Stimulated activated CD8-positive, alpha-beta memory T cell treated with anti-CD3 and anti-CD28 coated beads, Interleukin-15, amount 100 ng/mL, for 48 hours (primary cell): Measurements from ENCODE around the gene AGFG2.
"Not testable (repeated sequence)": the region's sequence is repeated elsewhere in the genome, so short reads cannot be mapped to it uniquely, and the experiment has no call there.

Source experiments
- DNase-seq, 2 donors: peaks; one replicate each; pipeline ENCODE4 v3.0.0-alpha.2; 2020; ENCODE audit warnings: low read depth in 2 of 2

The AGFG2 gene, protein sequence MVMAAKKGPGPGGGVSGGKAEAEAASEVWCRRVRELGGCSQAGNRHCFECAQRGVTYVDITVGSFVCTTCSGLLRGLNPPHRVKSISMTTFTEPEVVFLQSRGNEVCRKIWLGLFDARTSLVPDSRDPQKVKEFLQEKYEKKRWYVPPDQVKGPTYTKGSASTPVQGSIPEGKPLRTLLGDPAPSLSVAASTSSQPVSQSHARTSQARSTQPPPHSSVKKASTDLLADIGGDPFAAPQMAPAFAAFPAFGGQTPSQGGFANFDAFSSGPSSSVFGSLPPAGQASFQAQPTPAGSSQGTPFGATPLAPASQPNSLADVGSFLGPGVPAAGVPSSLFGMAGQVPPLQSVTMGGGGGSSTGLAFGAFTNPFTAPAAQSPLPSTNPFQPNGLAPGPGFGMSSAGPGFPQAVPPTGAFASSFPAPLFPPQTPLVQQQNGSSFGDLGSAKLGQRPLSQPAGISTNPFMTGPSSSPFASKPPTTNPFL

DNA sequence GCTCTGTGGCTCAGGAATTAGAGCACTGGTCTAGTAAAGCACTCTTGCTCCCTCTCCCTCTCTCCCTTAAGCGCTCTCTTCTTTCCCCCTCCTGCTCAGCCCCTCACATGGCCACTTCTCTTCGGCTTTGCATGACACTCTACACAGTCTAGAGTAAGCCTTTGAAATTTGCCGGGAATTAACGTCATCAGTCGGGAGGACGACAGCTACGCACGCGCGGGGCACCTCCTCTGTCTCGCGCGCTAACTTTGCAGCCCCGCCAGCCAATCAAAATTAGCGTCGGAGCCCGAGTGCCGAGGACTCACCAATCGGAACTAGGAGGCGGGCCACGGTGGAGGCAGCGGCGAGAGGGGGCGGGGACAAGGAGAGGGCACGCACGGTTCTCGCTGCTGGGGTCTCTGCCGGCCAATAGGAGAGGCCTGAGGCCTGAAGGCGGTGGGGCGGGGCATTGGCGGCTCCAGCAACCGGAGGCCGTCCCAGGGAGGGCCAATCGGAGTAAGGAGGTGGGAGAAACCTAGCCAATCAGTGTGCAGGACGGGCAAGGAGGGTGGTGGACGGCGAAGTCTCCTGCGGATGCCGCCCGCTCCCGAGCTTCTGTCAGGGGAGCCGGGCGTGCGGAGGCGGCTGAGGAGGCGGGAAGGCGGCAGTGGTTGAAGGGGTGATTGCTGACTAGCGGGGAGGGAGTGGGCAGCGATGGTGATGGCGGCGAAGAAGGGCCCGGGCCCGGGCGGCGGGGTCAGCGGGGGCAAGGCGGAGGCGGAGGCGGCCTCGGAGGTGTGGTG lies at the start of gene AGFG2:
Gene AGFG2, plus strand, starts transcription at position 550 of the 782 bp plus-strand sequence. Its CDS starts 144 bp downstream, at position 694.
- DNase-seq: peak; percentile 100

DNA sequence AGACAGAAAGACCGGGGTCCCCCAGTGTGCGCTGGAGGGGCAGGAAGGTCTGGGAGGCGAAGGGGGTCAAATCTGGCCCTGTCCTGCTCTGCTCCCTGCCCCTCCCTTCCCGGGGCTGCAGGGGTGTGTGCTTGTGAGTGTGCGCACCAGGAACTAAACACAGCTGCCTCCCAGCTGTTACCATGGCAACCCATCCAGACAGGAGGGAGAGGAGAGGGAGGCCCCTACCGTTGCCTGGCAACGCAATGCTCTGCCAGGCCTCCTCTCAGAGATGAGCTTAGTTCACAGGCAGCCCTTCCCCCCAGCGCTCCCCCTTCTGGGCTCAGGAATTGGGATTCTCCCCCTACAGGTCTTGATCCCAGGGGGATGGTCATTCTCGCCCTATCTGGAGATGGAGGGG lies 49.2 kb upstream of the AGFG2 start:
- peak in 1 of 2 donors; percentile 27 for DNase-seq

DNA sequence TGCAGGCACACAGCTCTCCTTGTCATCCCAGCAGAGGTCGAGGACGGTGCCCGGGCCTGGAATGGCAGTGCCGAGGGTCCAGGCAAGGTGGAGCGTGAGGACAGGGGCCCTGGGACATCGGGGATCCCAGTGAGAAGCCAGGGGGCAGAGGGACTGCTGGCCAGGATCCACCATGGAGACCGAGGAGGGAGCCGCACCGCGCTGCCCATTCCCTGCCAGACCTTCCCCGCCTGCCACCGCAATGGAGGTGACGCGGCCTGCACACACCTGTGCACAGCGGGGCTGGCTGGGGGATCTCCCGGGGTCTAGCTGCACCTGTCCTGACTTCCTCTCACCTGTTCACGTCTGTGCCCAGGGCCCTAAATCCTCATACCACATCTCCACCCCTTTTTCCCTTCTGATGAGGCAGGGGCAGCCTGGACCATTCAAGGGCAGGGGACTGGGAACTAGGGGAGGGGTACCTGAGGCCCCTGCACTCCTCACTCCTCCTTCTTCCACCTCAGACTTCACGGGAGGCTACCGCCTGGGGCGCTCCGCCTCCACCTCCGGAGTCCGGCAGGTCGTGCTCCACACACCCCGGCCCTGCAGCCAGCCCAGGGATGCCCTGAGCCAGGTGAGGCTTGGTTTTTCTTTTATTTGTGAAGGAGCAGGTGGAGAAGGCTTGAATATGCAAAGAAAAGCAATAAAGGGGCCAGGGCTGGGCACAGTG lies 48.4 kb upstream of the AGFG2 start:
- no peak for DNase-seq

DNA sequence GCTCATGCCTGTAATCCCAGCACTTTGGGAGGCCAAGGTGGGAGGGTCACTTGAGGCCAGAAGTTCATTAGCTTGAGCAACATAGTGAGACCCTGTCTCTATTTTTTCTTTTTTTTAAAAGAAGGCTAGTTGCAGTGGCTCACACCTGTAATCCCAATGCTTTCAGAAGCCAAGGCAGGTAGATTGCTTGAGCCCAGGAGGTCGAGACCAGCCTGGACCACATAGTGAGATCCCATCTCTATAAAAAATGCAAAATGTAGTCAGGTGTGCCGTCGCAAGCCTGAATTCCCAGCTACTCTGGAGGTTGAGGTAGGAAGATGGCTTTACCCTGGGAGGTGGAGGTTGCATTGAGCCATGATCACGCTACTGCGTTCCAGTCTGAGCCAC lies 47.8 kb upstream of the AGFG2 start:
- DNase-seq: no peak

DNA sequence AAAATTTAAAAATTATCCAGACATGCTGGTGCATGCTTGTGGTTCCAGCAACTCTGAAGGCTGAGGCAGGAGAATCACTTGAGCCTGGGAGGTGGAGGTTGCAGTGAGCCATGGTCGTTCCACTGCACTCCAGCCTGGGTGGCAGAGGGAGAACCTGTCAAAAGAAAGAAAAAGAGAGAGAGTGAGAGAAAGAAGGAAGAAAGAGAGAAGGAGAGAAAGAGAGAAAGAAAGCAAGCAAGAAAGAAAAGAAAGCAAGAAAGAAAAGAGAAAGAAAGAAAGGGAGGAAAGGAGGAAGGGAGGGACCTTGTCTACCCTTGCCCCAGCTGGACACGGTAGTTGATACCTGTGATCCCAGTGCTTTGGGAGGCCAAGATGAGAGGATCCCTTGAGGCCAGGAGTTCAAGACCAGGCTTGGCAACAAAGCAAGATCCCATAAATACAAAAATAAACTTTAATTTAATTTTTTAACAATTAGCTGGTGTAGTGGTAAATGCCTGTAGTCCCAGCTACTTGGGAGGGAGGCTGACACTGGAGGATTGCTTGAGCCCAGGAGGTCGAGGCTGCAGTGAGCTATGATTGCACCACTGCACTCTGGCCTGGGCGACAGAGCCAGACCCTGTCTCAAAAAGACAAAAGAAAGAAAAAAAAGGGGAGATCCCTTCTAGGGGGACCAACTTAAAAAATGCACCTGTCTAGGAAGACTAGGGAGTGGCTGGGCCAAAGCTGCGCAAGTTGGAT lies 46.1 kb upstream of the AGFG2 start:
- DNase-seq: no peak

DNA sequence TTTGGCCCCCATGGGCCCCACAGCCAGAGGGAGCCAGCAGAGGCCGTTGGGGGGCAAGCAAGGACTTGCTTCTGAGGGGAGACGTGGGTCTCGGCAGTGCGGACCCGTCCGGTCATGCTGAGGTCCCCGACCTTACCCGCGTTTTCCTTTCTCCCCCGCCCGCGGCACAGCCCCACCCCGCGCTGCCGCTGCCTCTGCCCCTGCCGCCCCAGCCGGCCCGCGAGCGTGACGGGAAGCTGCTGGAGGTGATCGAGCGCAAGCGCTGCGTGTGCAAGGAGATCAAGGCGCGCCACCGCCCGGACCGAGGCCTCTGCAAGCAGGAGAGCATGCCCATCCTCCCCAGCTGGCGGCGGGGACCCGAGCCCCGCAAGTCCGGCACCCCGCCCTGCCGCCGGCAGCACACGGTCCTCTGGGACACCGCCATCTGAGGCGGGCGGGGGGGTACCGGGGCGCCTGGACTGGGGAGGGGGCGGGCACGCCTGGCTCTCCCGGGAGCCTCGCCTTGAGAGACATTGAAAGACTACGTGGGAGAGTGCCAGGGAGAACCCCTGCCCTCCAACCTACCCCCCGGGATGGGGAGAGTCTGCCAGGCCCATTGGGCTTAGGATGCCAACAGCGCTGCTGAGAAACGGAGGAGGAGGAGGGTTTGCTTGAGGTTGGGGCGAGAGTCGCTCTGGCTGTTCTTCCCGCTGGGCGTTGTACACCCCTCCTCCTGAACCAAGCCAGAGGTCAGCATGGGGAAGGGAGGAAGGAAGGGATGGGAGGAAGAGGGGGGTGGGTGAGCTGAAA lies 45.3 kb upstream of the AGFG2 start:
- DNase-seq: peak in 1 of 2 donors; percentile 42

DNA sequence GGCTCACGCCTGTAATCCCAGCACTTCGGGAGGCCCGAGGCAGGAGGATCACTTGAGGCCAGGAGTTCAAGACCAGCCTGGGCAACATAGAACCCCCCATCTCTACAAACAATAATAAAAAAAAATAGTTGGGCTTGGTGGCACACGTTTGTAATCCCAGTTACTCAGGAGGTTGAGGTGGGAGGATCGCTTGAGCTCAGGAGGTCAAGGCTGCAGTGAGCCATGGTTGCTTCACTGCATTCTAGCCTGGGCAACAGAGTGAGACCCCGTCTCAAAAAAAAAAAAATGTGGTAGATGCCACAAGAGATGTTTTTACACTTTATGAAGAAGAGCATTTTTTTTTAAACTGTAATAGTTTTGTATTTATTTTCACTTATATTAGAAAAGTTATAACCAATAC lies 42.5 kb upstream of the AGFG2 start:
- DNase-seq: no peak

DNA sequence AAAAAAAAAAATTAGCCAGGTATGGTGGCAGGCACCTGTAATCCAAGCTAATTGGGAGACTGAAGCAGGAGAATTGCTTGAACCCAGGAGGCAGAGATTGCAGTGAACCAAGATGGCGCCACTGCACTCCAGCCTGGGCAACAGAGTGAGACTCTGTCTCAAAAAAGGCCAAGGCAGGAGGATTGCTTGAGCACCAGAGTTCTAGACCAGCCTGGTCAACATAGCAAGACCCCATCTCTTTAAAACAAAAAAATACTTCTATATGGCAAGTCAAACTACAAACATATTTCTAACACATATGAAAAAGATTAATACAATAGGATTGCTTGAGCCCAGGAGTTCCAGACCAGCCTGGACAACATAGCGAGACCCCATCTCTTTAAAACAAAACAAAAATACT lies 38.3 kb upstream of the AGFG2 start:
- DNase-seq: not testable (repeated sequence)

DNA sequence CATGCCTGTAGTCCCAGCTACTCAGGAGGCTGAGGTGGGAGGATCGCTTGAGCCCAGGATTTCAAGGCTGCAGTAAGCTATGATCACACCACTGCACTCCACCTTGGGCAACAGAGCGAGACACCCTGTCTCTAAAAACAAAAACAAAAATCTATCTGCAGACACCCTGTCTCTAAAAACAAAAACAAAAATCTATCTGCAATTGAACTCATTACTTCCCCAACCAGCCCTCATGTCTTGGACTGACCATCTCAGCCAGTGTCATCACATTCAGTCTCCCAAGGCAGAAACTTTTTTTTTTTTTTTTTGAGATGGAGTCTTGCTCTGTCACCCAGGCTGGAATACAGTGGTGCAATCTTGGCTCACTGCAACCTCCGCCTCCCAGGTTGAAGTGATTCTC lies 35.0 kb upstream of the AGFG2 start:
- not testable (repeated sequence) for DNase-seq

DNA sequence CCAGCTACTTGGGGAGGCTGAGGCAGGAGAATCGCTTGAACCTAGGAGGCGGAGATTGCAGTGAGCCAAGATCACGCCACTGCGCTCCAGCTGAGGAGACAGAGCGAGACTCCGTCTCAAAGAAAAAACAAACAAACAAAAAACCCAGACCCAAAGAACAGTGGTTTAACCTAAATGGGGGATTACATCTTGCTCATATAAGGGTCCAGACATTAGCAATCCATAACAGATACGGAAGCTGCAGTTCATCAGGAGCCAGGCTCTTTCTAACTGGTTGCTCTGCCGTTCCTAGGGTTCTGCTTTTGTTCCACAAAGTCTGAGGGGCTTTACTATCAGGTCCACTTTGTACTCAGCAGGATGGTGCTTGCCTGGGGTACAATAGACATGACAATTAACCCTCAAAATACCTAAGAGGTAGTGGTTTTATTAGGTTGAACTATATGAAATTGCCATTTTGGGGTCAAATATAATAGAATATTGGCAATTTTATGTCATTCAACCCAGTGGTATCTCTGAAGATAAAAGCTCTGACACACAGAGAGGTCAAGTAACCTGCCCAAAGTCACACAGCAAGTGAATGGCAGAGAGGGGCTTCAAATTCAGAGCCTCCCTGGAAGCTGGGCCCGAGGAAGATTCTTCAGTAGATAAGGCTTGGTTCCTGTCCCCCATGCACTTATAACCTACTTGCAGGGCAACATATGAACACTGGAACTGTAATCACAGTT lies 34.0 kb upstream of the AGFG2 start:
- DNase-seq: no peak

DNA sequence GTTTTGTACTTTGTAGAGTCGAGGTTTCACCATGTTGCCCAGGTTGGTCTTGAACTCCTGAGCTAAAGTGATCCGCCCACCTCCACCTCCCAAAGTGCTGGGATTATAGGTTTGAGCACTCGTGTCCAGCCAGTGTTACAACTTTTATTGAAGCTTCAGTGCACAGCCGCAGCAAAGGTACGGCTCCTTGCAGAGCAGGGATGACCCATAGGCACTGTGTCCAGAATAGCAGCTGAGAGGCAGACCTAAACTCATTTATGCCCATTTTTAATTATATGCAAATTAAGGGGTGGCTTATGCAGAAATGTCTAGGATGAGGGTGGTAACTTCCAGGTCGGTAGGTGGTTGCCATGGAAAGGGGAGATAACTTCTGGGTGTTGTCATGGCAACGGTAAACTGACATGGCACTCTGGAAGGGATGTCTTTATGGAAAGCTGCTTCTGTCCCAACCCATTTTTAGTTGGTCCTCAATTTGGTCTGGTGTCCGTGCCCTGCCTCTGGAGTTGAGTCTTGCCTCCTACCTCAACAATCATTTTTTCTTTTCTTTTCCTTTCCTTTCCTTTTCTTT lies 32.6 kb upstream of the AGFG2 start:
- no peak for DNase-seq

DNA sequence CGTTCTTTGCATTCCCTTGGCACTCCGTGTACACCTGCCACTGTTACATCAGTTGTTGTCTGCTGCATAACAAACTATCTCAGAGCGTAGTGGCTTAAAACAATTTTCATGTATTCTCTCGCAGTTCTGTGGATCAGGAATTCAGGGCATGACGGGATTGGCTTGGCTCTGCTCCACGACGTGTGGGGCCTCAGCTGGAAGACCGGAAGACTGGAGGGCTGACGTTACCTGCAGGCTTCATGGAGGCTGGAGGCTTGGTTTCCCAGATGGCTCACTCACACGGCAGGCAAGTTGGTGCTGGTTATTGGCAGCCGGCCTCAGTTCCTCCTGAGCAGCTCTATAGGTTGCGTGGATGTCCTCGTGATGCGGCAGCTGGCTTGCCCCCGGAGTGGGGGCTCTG lies 29.8 kb upstream of the AGFG2 start:
- DNase-seq: no peak

DNA sequence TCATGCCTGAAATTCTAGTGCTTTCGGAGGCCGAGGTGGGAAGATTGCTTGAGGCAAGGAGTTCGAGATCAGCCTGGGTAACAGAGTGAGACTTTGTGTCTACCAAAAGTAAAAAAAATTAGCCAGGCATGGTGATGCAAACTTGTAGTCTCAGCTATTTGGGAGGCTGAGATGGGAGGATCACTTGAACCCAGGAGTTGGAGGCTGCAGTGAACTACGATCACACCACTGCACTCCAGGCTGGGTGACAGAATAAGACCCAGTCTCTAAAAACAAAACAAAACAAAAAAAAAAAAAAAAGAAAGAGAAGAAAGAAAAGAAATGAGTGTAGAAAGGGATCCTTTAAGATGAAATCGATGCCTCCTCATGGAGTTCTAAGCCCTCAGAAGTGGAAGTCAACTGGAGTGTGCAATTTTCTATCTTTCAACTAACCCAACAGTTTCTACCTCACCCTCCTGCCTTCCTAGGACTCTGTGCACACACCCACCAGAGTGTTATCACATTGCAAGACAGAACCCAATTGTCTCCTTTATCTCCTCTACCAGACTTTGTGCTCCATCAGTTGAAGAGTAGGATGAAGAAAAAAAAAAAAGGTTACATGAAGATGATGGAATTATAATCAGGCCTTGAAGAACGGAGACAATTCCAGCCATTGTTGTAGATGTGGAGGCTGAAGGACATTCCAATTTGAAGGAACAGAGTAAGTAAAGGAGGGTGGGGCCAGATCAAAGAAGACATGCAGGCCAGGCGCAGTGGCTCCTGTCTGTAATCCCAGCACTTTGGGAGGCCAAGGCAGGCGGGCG lies 28.4 kb upstream of the AGFG2 start:
- no peak for DNase-seq

DNA sequence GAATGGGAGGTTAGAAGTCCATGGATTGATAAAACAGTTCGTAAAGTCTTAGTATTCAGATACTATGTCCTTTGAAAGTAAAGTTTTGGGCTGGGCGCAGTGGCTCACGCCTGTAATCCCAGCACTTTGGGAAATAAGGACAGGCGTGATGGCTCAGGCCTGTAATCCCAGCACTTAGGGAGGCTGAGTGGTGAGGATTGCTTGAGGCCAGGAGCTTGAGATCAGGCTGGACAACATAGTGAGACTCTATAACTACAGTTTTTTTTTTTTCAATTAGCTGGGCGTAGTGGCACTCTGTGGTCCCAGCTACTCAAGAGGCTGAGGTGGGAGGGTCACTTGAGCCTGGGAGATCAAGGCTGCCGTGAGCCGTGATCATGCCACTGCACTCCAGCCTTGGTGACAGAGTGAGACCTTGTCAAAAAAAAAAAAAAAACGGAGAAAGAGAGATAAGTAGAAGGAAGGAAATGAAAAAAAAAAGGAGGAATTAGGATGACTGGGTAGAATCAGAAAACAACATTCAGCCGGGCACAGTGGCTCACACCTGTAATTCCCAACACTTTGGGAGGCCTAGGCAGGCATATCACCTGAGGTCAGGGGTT lies 25.7 kb upstream of the AGFG2 start:
- no peak for DNase-seq

DNA sequence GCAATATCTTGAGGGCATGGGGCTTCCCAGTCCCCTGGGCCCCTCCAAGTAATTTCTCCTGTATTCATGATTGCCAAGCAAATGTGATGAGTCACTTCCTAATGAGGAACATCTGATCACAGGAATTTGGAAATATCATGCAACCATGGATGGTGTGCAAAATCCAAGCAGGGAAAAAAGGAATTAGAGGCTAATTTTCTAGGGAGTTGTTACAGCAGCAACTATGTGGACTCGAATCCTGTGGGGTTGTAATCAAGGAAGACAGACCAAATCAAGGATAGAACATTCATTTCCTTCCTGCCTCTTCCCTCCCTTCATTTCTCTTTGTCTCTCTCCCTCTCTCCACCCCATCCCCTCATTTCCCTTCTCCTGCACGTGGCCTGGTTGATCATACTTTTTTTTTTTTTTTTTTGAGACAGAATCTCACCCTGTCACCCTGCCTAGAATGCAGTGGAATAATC lies 23.9 kb upstream of the AGFG2 start:
- no peak for DNase-seq

DNA sequence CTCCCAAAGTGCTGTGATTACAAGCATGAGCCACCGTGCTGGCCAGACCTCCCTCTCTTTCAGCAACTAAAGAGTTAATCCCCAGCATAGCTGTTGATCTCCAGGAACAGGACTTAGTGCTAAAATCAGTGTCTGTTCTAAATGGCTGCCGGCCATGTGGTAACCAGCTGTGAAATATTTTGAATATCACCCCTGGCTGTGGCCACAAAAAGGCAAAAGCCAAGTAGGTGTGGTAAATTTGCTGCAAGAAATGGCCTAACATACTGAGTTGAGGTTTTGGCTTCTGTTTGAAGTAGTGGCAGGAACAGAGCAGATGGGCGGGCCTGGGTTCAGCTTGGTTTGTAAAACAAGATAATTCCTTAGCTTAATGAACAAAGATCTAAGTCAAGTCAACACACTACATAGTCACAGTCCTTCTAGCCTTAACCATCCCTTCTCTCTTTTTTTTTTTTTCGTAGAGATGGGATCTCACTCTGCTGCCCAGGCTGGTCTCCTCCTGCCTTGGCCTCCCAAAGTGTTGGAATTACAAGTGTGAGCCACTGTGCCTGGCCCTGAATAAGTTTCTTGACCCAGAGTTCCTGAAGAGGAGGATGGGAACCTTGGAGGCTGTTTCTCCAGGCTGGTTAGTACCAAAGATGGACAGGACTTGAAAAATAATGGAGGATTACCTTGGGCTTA lies 22.7 kb upstream of the AGFG2 start:
- peak; percentile 8 to 11 for DNase-seq

DNA sequence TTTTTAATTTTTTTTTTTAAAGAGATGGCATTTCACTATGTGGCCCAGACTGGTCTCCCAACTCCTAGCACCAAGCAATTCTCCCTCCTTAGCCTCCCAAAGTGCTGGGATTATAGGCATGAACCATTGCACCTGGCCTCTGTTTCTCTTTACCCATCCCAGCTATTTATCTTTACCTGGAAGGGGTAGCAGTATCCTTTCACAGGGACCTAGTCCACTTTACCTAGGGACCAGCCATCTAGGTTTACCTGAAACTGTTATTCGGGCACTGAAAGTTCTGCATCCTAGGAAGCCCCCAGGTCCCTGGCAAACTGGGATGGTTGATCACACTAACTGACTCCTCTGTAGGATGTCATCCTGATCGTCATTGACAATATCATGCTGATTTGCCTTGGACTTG lies 21.7 kb upstream of the AGFG2 start:
- DNase-seq: no peak

DNA sequence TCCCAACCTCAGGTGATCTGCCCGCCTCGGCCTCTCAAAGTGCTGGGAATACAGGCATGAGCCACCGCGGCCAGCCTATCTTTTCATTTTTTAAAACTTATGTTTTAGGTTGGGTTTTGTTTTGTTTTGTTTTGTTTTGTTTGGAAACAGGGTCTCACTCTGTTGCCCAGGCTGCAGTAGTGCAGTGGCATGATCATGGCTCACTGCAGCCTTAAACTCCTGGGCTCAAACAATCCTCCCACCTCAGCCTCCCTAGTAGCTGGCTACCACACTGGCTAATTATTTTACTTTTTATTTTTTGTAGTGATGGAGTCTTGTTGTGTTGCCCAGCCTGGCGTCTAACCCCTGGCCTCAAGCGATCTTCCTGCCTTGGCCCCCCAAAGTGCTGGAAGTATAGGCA lies 19.4 kb upstream of the AGFG2 start:
- DNase-seq: no peak
